GM12878 (cell line): Measurements from ENCODE around the gene RB1. TPM values are rescaled to one million over a fixed set of nuclear protein-coding genes. Genes with fewer than 3 reads are reported as not detected.
A peak's percentile ranks its signal among the peaks of the same experiment; 100 is the strongest.

Source experiments
- BHLHE40 ChIP-seq, 2 experiments: fragments of 450-650 bp in 1 of 2; IDR thresholded peaks; 2 replicates each; pipeline ENCODE4 v1.6.1; 2011 to 2017; ENCODE audit warnings: low read depth in 2 of 2, borderline replicate concordance in 1 of 2, improper control_type of control experiment in 1 of 2, low read length in 1 of 2, mild to moderate bottlenecking in 1 of 2
- CBX5 ChIP-seq: sonication (generic); IDR thresholded peaks from 2 replicates; pipeline ENCODE4 v1.6.1; 2016; ENCODE audit warnings: low read depth, moderate library complexity, mild to moderate bottlenecking, inconsistent platforms
- CEBPB ChIP-seq, 2 experiments: fragments of 150-350 bp in 1 of 2; IDR thresholded peaks; 2 replicates each; pipeline ENCODE4 v1.6.1; 2012 to 2014; ENCODE audit warnings: low read depth in 2 of 2, low read length in 2 of 2, borderline replicate concordance in 1 of 2, inconsistent platforms in 1 of 2
- CHD2 ChIP-seq: IDR thresholded peaks from 2 replicates; pipeline ENCODE4 v1.6.1; 2011; ENCODE audit warnings: low read depth, low read length, improper control_type of control experiment, borderline replicate concordance
- EED ChIP-seq: sonication (generic); IDR thresholded peaks from 2 replicates; pipeline ENCODE4 v1.6.1; 2016; ENCODE audit warnings: antibody characterized with exemption, low read depth
- FOS ChIP-seq: IDR thresholded peaks from 3 replicates; pipeline ENCODE4 v1.6.1; 2011; ENCODE audit warnings: borderline replicate concordance; ENCODE audit not compliant: insufficient read length; ENCODE audit errors: extremely low read depth
- JUNB ChIP-seq: IDR thresholded peaks from 2 replicates; pipeline ENCODE4 v1.6.1; 2016; ENCODE audit warnings: antibody characterized with exemption, mild to moderate bottlenecking
- JUND ChIP-seq: IDR thresholded peaks from 2 replicates; pipeline ENCODE4 v1.6.1; 2012; ENCODE audit warnings: low read depth, mild to moderate bottlenecking, low read length, improper control_type of control experiment, moderate library complexity
- POU2F2 ChIP-seq: IDR thresholded peaks from 3 replicates; pipeline ENCODE4 v1.6.1; 2011; ENCODE audit warnings: low read depth, mild to moderate bottlenecking, low read length, borderline replicate concordance
- RAD21 ChIP-seq: IDR thresholded peaks from 2 replicates; pipeline ENCODE4 v1.6.1; 2011; ENCODE audit warnings: mild to moderate bottlenecking, low read depth, low read length, moderate library complexity; ENCODE audit not compliant: insufficient read depth
- SREBF1 ChIP-seq: IDR thresholded peaks from 2 replicates; pipeline ENCODE4 v1.6.1; 2012; ENCODE audit warnings: mild to moderate bottlenecking, low read length
- SREBF2 ChIP-seq: IDR thresholded peaks from 2 replicates; pipeline ENCODE4 v1.6.1; 2012; ENCODE audit warnings: mild to moderate bottlenecking, low read length
- TCF3 ChIP-seq: IDR thresholded peaks from 2 replicates; pipeline ENCODE4 v1.6.1; 2012; ENCODE audit warnings: low read depth, mild to moderate bottlenecking, low read length, borderline replicate concordance; ENCODE audit not compliant: insufficient read depth
- ZBED1 ChIP-seq: IDR thresholded peaks from 2 replicates; pipeline ENCODE4 v1.6.1; 2016; ENCODE audit warnings: borderline replicate concordance
- polyA plus RNA-seq, 11 experiments: library from polyadenylated mRNA; depleted of rRNA in 4 of 11; unstranded in 6 of 11; stranded (reverse) in 5 of 11; fragments of >200 nt; fragmentation: Nextera tagmentation in 4 of 11; fragmentation: Illumina TruSeq in 1 of 11; extraction: Ambion mirVana in 4 of 11; extraction: Trizol in 1 of 11; gene quantifications; 1 replicate in 1 of 11; 2 replicates in 10 of 11; pipeline versions ENCODE4 v1.2.1 to v1.2.3, GENCODE V29; 2011 to 2016; ENCODE audit warnings: inconsistent platforms in 2 of 11, missing spikeins in 2 of 11, low read depth in 1 of 11
- total RNA-seq, 4 experiments: library from RNA; depleted of rRNA in 3 of 4; stranded (reverse); fragments of >200 nt in 3 of 4; fragmentation: Illumina TruSeq in 1 of 4; extraction: Trizol in 1 of 4; gene quantifications; 2 replicates each; pipeline versions ENCODE4 v1.2.1 to v1.2.3, GENCODE V29; 2013 to 2021
- TF ChIP-seq, protein P1 (sequence below): IDR thresholded peaks from 2 replicates; pipeline ENCODE4 v1.6.1; 2011; ENCODE audit warnings: low read depth, mild to moderate bottlenecking, low read length, moderate library complexity, borderline replicate concordance; ENCODE audit errors: extremely low read depth
- TF ChIP-seq, protein P2 (sequence below): IDR thresholded peaks from 2 replicates; pipeline ENCODE4 v1.6.1; 2012; ENCODE audit warnings: improper control_type of control experiment, low read depth, low read length; ENCODE audit not compliant: insufficient replicate concordance
- TF ChIP-seq, protein P3 (sequence below): fragments of 450-650 bp; IDR thresholded peaks from 2 replicates; pipeline ENCODE4 v1.6.1; 2017; ENCODE audit warnings: mild to moderate bottlenecking
- TF ChIP-seq, protein P4 (sequence below): fragments of 450-650 bp; IDR thresholded peaks from 2 replicates; pipeline ENCODE4 v1.6.1; 2017; ENCODE audit warnings: low read depth, mild to moderate bottlenecking, moderate library complexity
- TF ChIP-seq, protein P5 (sequence below): IDR thresholded peaks from 2 replicates; pipeline ENCODE4 v1.6.1; 2012; ENCODE audit warnings: low read depth, low read length, improper control_type of control experiment

RB1 gene
- total and polyA plus RNA-seq, 10 of the 15 experiments (the other 5 are each of a cell fraction or from before 2014, with no cell fraction given), result 2.8 to 45.0 (median 8.3) TPM

DNA sequence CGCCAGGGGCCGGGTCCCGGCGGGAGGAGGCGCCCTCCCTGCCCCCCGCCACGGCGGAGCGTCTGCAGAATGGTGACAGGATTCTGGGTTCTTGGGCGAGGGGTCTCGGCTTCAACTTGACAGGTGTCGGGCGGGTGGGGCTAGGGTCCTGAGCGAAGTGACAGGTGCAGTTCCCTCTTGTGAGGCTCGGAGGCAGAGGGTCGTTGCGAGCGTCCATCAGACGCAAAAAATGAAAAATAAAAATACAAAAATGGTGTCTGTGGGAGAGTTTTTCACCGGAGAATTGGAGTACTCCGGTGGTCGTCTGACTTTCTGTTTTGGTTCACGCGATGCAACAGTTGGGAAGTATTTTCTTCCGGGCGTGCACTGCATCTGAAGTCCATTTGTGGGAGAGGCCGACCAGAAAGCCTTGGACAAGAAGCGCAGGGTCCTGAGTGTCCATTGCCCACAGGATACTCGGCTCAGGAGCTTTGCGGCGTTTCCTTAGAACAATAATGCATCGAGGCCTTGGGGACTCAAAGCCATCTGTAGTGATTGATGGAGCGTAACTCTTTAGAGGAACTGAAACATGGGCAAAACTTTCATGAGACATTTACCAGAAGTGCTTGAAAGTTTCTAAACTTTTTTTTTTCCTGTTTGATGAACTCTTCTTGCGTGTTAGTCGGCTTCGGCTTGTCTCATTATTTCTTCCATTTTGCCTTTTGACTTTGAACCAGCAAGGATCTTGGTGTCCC lies 759 bp downstream of the RB1 start (continued):
- TF ChIP-seq, protein P1, sequence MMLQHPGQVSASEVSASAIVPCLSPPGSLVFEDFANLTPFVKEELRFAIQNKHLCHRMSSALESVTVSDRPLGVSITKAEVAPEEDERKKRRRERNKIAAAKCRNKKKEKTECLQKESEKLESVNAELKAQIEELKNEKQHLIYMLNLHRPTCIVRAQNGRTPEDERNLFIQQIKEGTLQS, result no peak
- TF ChIP-seq CHD2 (peak; percentile 62; the same call in 1 of the 2 replicates), BHLHE40 (IDR thresholded peaks at IDR 0.05; ENCODE audit: borderline replicate concordance in 1 of 2, low read depth in 2 of 2, low read length in 1 of 2) (peak in 1 of 2 experiments; percentile 72; a peak in 3 of 4 replicates), FOS (no peak), EED (peak; percentile 85), JUNB (peak; percentile 16; the same call in 1 of the 2 replicates), ZBED1 (no peak), CBX5 (peak; percentile 99), SREBF1 (no peak), CEBPB (IDR thresholded peaks at IDR 0.05; ENCODE audit: borderline replicate concordance in 1 of 2, low read depth in 2 of 2, low read length in 2 of 2) (no peak), JUND (no peak), RAD21 (no peak), TCF3 (peak; percentile 84; the same call in 1 of the 2 replicates), SREBF2 (no peak), POU2F2 (peak; percentile 93)
- TF ChIP-seq, protein P2, sequence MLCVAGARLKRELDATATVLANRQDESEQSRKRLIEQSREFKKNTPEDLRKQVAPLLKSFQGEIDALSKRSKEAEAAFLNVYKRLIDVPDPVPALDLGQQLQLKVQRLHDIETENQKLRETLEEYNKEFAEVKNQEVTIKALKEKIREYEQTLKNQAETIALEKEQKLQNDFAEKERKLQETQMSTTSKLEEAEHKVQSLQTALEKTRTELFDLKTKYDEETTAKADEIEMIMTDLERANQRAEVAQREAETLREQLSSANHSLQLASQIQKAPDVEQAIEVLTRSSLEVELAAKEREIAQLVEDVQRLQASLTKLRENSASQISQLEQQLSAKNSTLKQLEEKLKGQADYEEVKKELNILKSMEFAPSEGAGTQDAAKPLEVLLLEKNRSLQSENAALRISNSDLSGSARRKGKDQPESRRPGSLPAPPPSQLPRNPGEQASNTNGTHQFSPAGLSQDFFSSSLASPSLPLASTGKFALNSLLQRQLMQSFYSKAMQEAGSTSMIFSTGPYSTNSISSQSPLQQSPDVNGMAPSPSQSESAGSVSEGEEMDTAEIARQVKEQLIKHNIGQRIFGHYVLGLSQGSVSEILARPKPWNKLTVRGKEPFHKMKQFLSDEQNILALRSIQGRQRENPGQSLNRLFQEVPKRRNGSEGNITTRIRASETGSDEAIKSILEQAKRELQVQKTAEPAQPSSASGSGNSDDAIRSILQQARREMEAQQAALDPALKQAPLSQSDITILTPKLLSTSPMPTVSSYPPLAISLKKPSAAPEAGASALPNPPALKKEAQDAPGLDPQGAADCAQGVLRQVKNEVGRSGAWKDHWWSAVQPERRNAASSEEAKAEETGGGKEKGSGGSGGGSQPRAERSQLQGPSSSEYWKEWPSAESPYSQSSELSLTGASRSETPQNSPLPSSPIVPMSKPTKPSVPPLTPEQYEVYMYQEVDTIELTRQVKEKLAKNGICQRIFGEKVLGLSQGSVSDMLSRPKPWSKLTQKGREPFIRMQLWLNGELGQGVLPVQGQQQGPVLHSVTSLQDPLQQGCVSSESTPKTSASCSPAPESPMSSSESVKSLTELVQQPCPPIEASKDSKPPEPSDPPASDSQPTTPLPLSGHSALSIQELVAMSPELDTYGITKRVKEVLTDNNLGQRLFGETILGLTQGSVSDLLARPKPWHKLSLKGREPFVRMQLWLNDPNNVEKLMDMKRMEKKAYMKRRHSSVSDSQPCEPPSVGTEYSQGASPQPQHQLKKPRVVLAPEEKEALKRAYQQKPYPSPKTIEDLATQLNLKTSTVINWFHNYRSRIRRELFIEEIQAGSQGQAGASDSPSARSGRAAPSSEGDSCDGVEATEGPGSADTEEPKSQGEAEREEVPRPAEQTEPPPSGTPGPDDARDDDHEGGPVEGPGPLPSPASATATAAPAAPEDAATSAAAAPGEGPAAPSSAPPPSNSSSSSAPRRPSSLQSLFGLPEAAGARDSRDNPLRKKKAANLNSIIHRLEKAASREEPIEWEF, result peak; percentile 80
- TF ChIP-seq, protein P3, sequence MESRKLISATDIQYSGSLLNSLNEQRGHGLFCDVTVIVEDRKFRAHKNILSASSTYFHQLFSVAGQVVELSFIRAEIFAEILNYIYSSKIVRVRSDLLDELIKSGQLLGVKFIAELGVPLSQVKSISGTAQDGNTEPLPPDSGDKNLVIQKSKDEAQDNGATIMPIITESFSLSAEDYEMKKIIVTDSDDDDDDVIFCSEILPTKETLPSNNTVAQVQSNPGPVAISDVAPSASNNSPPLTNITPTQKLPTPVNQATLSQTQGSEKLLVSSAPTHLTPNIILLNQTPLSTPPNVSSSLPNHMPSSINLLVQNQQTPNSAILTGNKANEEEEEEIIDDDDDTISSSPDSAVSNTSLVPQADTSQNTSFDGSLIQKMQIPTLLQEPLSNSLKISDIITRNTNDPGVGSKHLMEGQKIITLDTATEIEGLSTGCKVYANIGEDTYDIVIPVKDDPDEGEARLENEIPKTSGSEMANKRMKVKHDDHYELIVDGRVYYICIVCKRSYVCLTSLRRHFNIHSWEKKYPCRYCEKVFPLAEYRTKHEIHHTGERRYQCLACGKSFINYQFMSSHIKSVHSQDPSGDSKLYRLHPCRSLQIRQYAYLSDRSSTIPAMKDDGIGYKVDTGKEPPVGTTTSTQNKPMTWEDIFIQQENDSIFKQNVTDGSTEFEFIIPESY, result no peak
- TF ChIP-seq, protein P4, sequence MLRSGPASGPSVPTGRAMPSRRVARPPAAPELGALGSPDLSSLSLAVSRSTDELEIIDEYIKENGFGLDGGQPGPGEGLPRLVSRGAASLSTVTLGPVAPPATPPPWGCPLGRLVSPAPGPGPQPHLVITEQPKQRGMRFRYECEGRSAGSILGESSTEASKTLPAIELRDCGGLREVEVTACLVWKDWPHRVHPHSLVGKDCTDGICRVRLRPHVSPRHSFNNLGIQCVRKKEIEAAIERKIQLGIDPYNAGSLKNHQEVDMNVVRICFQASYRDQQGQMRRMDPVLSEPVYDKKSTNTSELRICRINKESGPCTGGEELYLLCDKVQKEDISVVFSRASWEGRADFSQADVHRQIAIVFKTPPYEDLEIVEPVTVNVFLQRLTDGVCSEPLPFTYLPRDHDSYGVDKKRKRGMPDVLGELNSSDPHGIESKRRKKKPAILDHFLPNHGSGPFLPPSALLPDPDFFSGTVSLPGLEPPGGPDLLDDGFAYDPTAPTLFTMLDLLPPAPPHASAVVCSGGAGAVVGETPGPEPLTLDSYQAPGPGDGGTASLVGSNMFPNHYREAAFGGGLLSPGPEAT, result peak; percentile 82
- TF ChIP-seq, protein P5, sequence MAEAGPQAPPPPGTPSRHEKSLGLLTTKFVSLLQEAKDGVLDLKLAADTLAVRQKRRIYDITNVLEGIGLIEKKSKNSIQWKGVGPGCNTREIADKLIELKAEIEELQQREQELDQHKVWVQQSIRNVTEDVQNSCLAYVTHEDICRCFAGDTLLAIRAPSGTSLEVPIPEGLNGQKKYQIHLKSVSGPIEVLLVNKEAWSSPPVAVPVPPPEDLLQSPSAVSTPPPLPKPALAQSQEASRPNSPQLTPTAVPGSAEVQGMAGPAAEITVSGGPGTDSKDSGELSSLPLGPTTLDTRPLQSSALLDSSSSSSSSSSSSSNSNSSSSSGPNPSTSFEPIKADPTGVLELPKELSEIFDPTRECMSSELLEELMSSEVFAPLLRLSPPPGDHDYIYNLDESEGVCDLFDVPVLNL, result no peak
